GM21528 (cell line): ENCODE data around the gene FOXK1.
"Not testable (repeated sequence)": the region's sequence is repeated elsewhere in the genome, so short reads cannot be mapped to it uniquely, and the experiment has no call there.

ENCODE experiments used
- ATAC-seq: cut with Tn5 transposase; IDR thresholded peaks from one replicate; pipeline ENCODE4 v1.9.1; 2021; ENCODE audit warnings: mild to moderate bottlenecking, moderate library complexity; ENCODE audit not compliant: unreplicated experiment, low FRiP score

FOXK1 gene

DNA sequence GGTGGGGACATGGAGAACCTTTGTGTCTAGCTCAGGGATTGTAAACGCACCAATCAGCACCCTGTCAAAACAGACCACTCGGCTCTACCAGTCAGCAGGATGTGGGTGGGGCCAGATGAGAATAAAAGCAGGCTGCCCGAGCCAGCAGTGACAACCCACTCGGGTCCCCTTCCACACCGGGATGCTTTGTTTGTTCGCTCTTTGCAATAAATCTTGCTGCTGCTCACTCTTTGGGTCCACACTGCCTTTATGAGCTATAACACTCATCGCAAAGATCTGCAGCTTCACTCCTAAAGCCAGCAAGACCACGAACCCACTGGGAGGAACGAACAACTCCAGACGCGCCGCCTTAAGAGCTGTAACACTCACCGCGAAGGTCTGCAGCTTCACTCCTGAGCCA lies 112.1 kb downstream of the FOXK1 start:
- not testable (repeated sequence) for ATAC-seq

DNA sequence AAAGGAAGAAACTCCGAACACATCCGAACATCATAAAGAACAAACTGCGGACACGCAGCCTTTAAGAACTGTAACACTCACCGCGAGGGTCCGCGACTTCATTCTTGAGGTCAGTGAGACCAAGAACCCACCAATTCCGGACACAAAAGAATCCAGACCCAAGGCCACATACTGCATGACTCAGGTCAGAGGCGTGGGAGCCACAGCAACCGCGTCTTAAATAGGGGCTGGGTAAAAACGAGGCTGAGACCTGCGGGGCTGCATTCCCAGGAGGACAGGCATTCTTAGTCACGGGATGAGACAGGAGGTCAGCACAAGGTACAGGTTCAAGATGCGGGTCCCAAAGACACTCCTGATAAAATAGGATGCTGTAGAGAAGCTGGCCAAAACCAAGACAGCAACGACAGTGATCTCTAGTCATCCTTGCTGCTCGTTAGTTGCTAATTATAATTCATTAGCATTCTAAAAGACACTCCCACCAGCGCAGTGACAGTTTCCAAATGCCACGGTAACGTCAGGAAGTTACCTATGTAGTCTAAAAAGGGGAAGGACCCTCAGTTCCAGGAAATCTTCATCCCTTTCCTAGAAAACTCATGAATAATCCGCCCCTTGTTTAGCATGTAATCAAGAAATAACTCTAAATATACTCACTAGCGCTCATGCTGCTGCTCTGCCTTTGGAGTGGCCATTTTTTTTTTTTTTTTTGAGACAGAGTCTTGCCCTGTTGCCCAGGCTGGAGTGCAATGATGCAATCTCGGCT lies 112.7 kb downstream of the FOXK1 start:
- ATAC-seq, result no peak

- ATAC-seq, result no peak
Observed at GRCh38 chr7:4796453-4796852, 114.4 kb downstream of the FOXK1 start.

DNA sequence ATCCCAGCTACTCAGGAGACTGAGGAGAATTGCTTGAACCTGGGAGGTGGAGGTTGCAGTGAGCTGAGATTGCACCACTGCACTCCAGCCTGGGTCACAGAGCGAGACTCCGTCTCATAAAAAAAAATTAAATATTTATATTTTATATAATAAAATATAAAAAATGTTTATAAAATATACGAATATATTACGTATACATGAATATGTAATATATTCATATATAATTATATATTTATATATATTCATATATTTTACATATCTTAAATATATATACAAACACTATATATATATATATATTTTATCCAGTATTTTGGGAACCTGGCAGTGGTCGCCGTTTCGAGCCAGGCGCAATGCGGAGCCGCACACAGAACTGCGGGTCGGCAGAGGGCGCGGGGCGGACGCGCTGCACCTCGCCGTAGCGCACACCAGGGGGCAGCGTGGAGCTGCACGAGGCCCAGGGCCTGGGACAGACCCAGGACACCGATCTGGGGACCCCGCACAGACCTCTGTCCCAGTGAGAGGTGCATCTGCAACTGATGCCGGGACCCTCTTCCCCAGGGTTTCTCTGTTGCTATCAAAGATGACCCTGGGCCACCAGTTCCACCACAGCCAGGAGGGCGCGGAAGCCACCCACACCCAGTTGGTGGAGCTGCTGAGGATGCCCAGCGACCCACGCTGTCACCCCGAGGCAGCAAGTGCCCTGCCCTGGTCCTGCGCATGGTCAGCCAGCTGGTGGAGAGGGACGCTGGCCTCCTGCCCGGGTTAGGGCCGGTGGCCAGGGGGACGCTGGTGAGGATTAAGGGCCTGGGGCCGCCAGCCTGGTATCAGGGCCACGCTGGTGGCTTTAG lies 116.0 kb downstream of the FOXK1 start:
- peak; percentile 63 for ATAC-seq

DNA sequence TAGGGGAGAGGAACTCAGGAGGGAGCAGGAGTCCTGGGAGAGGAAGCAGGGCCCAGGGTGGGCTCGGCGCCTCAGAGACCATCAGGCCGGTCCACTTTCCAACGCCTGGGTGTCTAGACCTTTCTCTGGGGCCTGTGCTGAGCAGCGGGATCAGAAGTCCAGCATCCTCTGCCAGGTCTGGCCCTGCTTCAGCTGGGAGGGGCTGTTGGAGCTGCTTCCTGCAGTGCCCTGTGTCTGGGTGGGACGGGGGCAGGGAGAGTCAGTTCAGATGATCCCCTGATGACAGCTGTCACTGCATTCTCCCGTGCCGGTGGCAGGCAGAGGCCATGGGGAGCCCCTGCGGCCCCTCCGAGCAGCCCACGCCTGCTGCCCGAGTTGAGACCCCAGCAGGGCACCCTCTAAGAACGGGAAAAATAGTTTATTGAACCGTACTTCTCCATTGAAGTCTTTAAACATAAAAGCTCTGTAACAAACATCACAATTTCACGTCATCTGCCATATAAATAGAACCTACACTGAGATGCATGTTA lies 116.7 kb downstream of the FOXK1 start:
- ATAC-seq, result no peak

GRCh38 chr7:4799508-4800268 lies 117.6 kb downstream of the FOXK1 start:
- no peak for ATAC-seq

- no peak for ATAC-seq
Observed at GRCh38 chr7:4800487-4800886, 118.4 kb downstream of the FOXK1 start.

GRCh38 chr7:4800926-4801838 lies 119.1 kb downstream of the FOXK1 start:
- no peak for ATAC-seq

DNA sequence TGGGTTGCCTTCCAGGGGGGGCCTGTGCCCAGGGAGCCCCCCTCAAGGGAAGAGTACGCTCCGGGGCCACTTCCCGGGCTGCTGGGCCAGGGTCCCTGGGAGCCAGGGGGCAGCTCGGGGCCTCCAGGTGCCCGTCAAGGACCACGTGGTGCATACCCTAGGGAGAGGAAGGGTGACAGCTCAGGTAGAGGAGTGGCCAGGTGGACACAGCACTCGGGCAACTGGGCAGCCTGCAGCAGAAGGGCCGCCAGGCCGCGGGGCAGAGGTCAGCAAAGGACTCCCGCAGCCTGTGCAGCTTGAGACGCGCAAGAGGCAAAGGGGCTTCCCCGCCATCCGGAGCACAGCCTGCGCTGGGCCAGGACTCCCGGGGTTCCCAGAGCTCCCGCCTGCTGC lies 119.7 kb downstream of the FOXK1 start:
- ATAC-seq, result no peak

DNA sequence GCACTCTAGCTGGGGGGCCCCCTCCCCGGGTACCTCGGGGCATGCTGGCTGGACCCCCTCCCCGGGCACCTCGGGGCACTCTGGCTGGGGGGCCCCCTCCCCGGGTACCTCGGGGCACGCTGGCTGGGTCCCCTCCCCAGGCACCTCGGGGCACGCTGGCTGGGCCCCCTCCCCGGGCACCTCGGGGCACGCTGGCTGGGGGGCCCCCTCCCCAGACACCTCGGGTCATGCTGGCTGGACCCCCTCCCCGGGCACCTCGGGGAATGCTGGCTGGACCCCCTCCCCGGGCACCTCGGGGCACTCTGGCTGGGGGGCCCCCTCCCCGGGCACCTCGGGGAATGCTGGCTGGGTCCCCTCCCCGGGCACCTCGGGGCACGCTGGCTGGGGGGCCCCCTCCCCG lies 120.5 kb downstream of the FOXK1 start:
- ATAC-seq, result not testable (repeated sequence)

GRCh38 chr7:4803397-4804241 lies 121.5 kb downstream of the FOXK1 start:
- ATAC-seq, result no peak

GRCh38 chr7:4805110-4805983 lies 123.3 kb downstream of the FOXK1 start:
- no peak for ATAC-seq

- no peak for ATAC-seq
Observed at GRCh38 chr7:4805984-4806300, 123.8 kb downstream of the FOXK1 start.

GRCh38 chr7:4806983-4807597 lies 125.0 kb downstream of the FOXK1 start:
- ATAC-seq, result no peak

- no peak for ATAC-seq
Observed at GRCh38 chr7:4807598-4808016, 125.5 kb downstream of the FOXK1 start.

DNA sequence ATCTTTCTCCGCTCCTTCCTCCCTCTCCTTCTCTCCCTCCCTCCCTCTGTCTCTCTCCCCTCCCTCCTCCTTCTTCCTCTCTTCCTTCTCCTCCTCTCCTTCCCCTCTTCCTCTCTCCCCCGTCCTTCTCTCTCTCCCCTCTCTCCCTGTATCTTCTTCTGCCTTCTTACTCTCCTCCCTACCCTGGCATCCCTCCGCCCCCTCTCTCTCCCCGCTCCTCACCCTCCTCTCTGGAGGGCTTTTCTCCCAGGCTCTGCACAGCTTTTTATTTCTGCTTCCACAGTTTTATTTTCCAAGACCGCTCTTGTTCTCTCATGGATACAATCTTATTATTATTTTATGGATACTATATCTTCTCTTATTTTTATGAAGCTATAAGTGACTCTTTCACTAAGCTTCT lies 125.9 kb downstream of the FOXK1 start:
- ATAC-seq, result no peak

DNA sequence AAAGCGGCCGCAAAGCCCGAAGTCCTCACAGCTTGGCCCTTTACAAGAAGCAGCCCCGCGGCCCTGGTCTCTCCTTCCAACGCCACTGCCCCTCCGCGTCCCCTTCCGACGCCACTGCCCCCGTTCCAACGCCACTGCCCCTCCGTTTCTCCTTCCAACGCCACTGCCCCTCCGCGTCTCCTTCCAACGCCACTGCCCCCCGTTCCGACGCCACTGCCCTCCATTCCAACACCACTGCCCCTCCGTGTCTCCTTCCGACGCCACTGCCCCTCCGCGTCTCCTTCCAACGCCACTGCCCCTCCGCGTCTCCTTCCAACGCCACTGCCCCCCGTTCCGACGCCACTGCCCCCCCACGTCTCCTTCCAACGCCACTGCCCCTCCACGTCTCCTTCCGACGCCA lies 126.5 kb downstream of the FOXK1 start:
- no peak for ATAC-seq
